GM12878 (cell line): ENCODE measurements around the gene CADPS. TPM values are rescaled to one million over a fixed set of nuclear protein-coding genes. Genes with fewer than 3 reads are reported as not detected.

Source experiments
- ATAC-seq: fragments of 200-7000 bp; cut with Tn5 transposase; 3 replicates; pipeline ENCODE4 v1.9.1; 2020; ENCODE audit warnings: mild to moderate bottlenecking, moderate library complexity
- BruUV-seq: library from RNA; stranded (reverse); fragments of 400-500 nt; replicated peaks from 2 replicates; lab custom pipeline; 2021; lab: Mats Ljungman, UMichigan
- CTCF ChIA-PET: fragments of 300-600 bp; sonication (Branson Sonifier 250); formaldehyde crosslinking; extraction: SDS; loops from one replicate; lab custom pipeline; 2021; ENCODE audit warnings: inconsistent platforms; lab: Yijun Ruan, JAX
- POLR2A ChIA-PET: fragments of 350-600 bp; formaldehyde crosslinking; extraction: SDS; loops from one replicate; lab custom pipeline; 2021; ENCODE audit warnings: inconsistent platforms; lab: Charles Lee
- RAD21 ChIA-PET: fragments of 300-600 bp; sonication (Branson Sonifier 250); formaldehyde crosslinking; loops from one replicate; lab custom pipeline; 2023; ENCODE audit warnings: antibody characterized with exemption; ENCODE audit not compliant: unreplicated experiment; lab: Charles Lee
- SMC1A ChIA-PET: fragments of 300-600 bp; sonication (Branson Sonifier 250); formaldehyde crosslinking; loops from one replicate; lab custom pipeline; 2023; ENCODE audit not compliant: unreplicated experiment, uncharacterized antibody; lab: Charles Lee
- DNase-seq: peaks from one replicate; pipeline ENCODE4 v3.0.0-alpha.2; 2011; ENCODE audit warnings: low read depth, low spot score
- FAIRE-seq: peaks from 3 replicates; lab custom pipeline; 2011; peaks lifted over from hg19 to GRCh38; lab: Jason Lieb, UNC
- H2AFZ ChIP-seq: 2 replicates; pipeline ENCODE4 v1.6.0; 2011; ENCODE audit warnings: low read depth, low read length, control low read depth; ENCODE audit not compliant: control insufficient read depth
- H3K27ac ChIP-seq: 2 replicates; pipeline ENCODE4 v1.5.1; 2011; ENCODE audit warnings: control low read depth; ENCODE audit not compliant: control insufficient read depth, insufficient read depth
- H3K27me3 ChIP-seq, 2 experiments: replicated peaks in 1 of 2; 2 replicates each; pipeline versions ENCODE4 v1.6.0 to v1.6.1; 2011; ENCODE audit warnings: low read length in 1 of 2; ENCODE audit not compliant: control insufficient read depth in 2 of 2, insufficient read depth in 2 of 2
- H3K36me3 ChIP-seq, 2 experiments: 2 replicates each; pipeline ENCODE4 v1.5.1; 2011; ENCODE audit warnings: low read length in 1 of 2; ENCODE audit not compliant: control insufficient read depth in 2 of 2, insufficient read depth in 2 of 2
- H3K4me1 ChIP-seq: 2 replicates; pipeline ENCODE4 v1.6.1; 2011; ENCODE audit warnings: mild to moderate bottlenecking, low read length, moderate library complexity, mixed read lengths; ENCODE audit not compliant: control insufficient read depth, insufficient read depth
- H3K4me2 ChIP-seq: 2 replicates; pipeline ENCODE4 v1.6.0; 2011; ENCODE audit warnings: control low read depth; ENCODE audit not compliant: control insufficient read depth, insufficient read depth
- H3K4me3 ChIP-seq: fragments of 200-600 bp; sonication (generic); 2 replicates; pipeline ENCODE4 v1.5.1; 2016
- H3K79me2 ChIP-seq: 2 replicates; pipeline ENCODE4 v1.6.0; 2011; ENCODE audit warnings: low read length; ENCODE audit not compliant: control insufficient read depth, insufficient read depth
- H3K9ac ChIP-seq: 2 replicates; pipeline ENCODE4 v1.8.0; 2011; ENCODE audit warnings: low read length, control low read depth, mixed read lengths; ENCODE audit not compliant: control insufficient read depth, insufficient read depth
- H3K9me3 ChIP-seq: replicated peaks from 3 replicates; pipeline ENCODE4 v1.5.1; 2011; ENCODE audit warnings: mild to moderate bottlenecking, low read length; ENCODE audit not compliant: control insufficient read depth, insufficient read depth
- H4K20me1 ChIP-seq: 2 replicates; pipeline ENCODE4 v1.6.0; 2011; ENCODE audit not compliant: control insufficient read depth, insufficient read depth
- GATAD2B ChIP-seq: fragments of 450-650 bp; conservative IDR thresholded peaks from 2 replicates; pipeline ENCODE4 v1.6.1; 2017; ENCODE audit warnings: low read depth, mild to moderate bottlenecking, moderate library complexity
- HDAC6 ChIP-seq: fragments of 200-600 bp; sonication (generic); IDR thresholded peaks from one replicate; pipeline ENCODE4 v1.8.0; 2017; ENCODE audit warnings: antibody characterized with exemption; ENCODE audit not compliant: unreplicated experiment
- KAT2A ChIP-seq: conservative IDR thresholded peaks from 2 replicates; pipeline ENCODE4 v1.6.1; 2011; ENCODE audit warnings: low read depth, low read length; ENCODE audit not compliant: control insufficient read depth
- MEF2B ChIP-seq: fragments of 450-650 bp; IDR thresholded peaks from 2 replicates; pipeline ENCODE4 v1.6.1; 2018; ENCODE audit warnings: mild to moderate bottlenecking, moderate library complexity; ENCODE audit not compliant: partially characterized antibody, poor library complexity, severe bottlenecking
- NFIC ChIP-seq: IDR thresholded peaks from 2 replicates; pipeline ENCODE4 v1.6.1; 2012; ENCODE audit warnings: low read depth, mild to moderate bottlenecking, inconsistent platforms, low read length, moderate library complexity
- NFYB ChIP-seq: IDR thresholded peaks from 2 replicates; pipeline ENCODE4 v1.6.1; 2011; ENCODE audit warnings: low read depth, mild to moderate bottlenecking, low read length, improper control_type of control experiment, moderate library complexity; ENCODE audit not compliant: insufficient read depth
- RAD21 ChIP-seq: IDR thresholded peaks from 2 replicates; pipeline ENCODE4 v1.6.1; 2011; ENCODE audit warnings: mild to moderate bottlenecking, low read depth, low read length, moderate library complexity; ENCODE audit not compliant: insufficient read depth
- YBX1 ChIP-seq: fragments of 450-650 bp; IDR thresholded peaks from 2 replicates; pipeline ENCODE4 v1.6.1; 2016; ENCODE audit warnings: antibody characterized with exemption
- ZNF207 ChIP-seq: fragments of 450-650 bp; IDR thresholded peaks from 2 replicates; pipeline ENCODE4 v1.6.1; 2014; ENCODE audit warnings: antibody characterized with exemption, mild to moderate bottlenecking, borderline replicate concordance
- WGBS: methylation state at CpG from one replicate; pipeline ENCODE4 v1.1.6; 2016; ENCODE audit warnings: low lambda C conversion rate; ENCODE audit not compliant: insufficient replicate concordance, insufficient coverage; ENCODE audit errors: missing lambda C conversion rate; 5-methylcytosine and 5-hydroxymethylcytosine counted together
- in situ Hi-C: fragments of 300-500 bp; cut with MboI; formaldehyde crosslinking; loops from 9 replicates; pipeline ENCODE4 v1.14.3; 2018; ENCODE audit warnings: mixed read lengths
- intact Hi-C: fragments of 100-400 bp; cut with micrococcal nuclease; formaldehyde crosslinking; loops from one replicate; pipeline ENCODE4 v1.14.2; 2022; ENCODE audit not compliant: unreplicated experiment
- polyA plus RNA-seq, 11 experiments: library from polyadenylated mRNA; depleted of rRNA in 4 of 11; unstranded in 6 of 11; stranded (reverse) in 5 of 11; fragments of >200 nt; fragmentation: Nextera tagmentation in 4 of 11; fragmentation: Illumina TruSeq in 1 of 11; extraction: Ambion mirVana in 4 of 11; extraction: Trizol in 1 of 11; gene quantifications; 1 replicate in 1 of 11; 2 replicates in 10 of 11; pipeline versions ENCODE4 v1.2.1 to v1.2.3, GENCODE V29; 2011 to 2016; ENCODE audit warnings: inconsistent platforms in 2 of 11, missing spikeins in 2 of 11, low read depth in 1 of 11
- total RNA-seq, 4 experiments: library from RNA; depleted of rRNA in 3 of 4; stranded (reverse); fragments of >200 nt in 3 of 4; fragmentation: Illumina TruSeq in 1 of 4; extraction: Trizol in 1 of 4; gene quantifications; 2 replicates each; pipeline versions ENCODE4 v1.2.1 to v1.2.3, GENCODE V29; 2013 to 2021

The CADPS gene
- total and polyA plus RNA-seq, 10 of the 15 experiments (the other 5 are each of a cell fraction or from before 2014, with no cell fraction given) = 0.20 TPM; not detected in 9

DNA sequence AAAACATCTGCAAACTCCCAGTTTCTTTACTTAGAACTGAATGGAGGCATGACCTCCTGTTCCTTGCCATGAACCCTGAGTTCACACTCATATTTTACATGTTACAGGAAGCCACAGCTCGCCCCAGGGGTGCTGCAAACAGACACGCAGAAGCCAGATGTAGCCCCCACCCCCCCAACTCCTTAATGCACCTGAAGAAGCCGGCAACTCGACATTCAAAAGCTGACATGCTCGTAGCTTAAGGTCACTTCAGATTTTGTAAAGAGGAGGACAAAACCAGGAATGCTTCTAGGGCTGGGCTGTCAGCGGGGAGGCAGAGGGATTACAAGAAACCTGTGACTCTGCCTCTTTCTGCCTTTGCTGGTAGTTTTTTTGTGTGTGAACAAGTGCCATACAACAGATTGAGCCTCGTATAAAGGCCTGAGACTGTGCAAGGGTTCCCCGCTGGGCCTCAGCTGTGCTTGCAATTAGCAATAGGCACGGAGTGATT is 459.9 kb downstream of the CADPS start:
- in situ Hi-C loops = no loop called here
- WGBS = 18% methylated on average over 9 of the region's 9 CpGs
- TF ChIP-seq NFIC (no peak), ZNF207 (no peak)
- POLR2A ChIA-PET = interaction anchor here (0.6 kb wide), 1 partner anchor 1162 kb away, joined by 7 read pairs; no protein-coding TSS in a partner anchor
- FAIRE-seq = no peak
- H3K9ac ChIP-seq = no peak overlapping the region
- BruUV-seq = no TSS peak
- no peak overlapping the region for H3K4me3 ChIP-seq
- no peak overlapping the region for H3K4me2 ChIP-seq
- H4K20me1 ChIP-seq = no peaks in the 10 kb centered on the region
- RAD21 ChIA-PET = interaction anchor here (0.6 kb wide), 1 partner anchor 1033 kb away, joined by 3 read pairs; no protein-coding TSS in a partner anchor
- H2AFZ ChIP-seq = no peak overlapping the region
- SMC1A ChIA-PET = no interaction called here
- no peaks in the 10 kb centered on the region for H3K9me3 ChIP-seq
- no peaks in the 10 kb centered on the region for H3K36me3 ChIP-seq
- no peaks in the 10 kb centered on the region for H3K4me1 ChIP-seq
- no peak overlapping the region for H3K27ac ChIP-seq
- CTCF ChIA-PET = no interaction called here
- ATAC-seq = no peak
- no peak for DNase-seq
- intact Hi-C loops = no loop called here
- H3K27me3 ChIP-seq = no peaks in the 10 kb centered on the region
- H3K79me2 ChIP-seq = no peaks in the 10 kb centered on the region

DNA sequence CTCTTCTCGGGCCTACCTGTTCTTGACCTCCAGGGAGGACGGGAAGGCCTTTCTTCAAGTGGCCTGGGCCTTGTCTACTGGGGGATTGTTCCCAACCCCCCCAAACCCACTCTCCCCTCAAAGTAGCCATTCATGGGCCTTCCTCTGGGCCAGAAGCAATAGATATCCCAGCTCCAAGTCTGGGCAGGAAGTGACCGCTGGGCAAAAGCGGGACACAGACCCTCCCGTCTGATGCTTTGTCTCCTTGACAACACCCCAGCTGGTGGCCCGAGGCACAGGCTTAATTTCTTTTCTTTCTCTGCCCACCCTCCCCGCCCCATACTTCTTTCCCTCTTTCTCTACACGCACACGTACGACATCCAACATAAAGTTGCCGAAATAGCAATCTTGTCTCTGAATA is 460.4 kb downstream of the CADPS start:
- Histone ChIP-seq H3K36me3 (no peaks in the 10 kb centered on the region), H3K4me1 (no peaks in the 10 kb centered on the region), H3K4me2 (no peak overlapping the region), H3K27me3 (no peaks in the 10 kb centered on the region), H3K79me2 (no peaks in the 10 kb centered on the region), H3K27ac (no peak overlapping the region), H2AFZ (no peak overlapping the region), H4K20me1 (no peaks in the 10 kb centered on the region), H3K9me3 (no peaks in the 10 kb centered on the region), H3K9ac (no peak overlapping the region), H3K4me3 (no peak overlapping the region)
- ChIA-PET POLR2A (no interaction called here), RAD21 (no interaction called here), CTCF (no interaction called here), SMC1A (no interaction called here)
- BruUV-seq = no TSS peak
- intact Hi-C loops = no loop called here
- in situ Hi-C loops = no loop called here
- no peak for DNase-seq
- FAIRE-seq = no peak
- ATAC-seq = no peak
- WGBS = 42% methylated on average over 11 of the region's 11 CpGs
- TF ChIP-seq YBX1 = no peak
- TF ChIP-seq KAT2A = no peak
- TF ChIP-seq HDAC6 = no peak
- no peak for TF ChIP-seq RAD21
- TF ChIP-seq MEF2B = no peak
- no peak for TF ChIP-seq NFYB
- no peak for TF ChIP-seq GATAD2B
- TF ChIP-seq, all 136 proteins: peak for 0
